TTC549 (cell line): Measurements from ENCODE around the gene NR2F1.
A peak's percentile ranks its signal among the peaks of the same experiment; 100 is the strongest.

Experiments
- FAIRE-seq: peaks from 2 replicates; lab custom pipeline; 2012; peaks lifted over from hg19 to GRCh38; lab: Jason Lieb, UNC

NR2F1 gene

GRCh38 chr5:93591323-93591945 is 8.4 kb downstream of the NR2F1 start:
- FAIRE-seq = no peak

DNA sequence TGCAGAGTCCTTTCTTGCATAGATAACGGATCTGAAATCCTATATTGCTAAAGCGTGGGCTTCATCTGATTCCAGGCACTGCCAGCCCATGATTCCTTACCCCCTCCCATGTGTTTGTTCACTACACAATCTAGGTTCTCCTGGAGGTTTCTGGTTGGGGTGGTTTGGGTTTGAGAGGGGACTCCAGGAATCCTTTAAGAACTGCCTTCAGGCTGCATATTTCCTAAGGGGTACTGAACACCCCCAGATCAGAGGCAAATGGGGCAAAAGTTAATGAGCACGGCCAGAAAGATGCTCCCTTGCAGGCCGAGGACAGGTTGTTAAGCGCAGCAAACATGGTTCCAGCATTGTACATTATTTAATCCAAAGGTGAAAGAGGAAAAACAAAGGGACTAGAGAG is 9.9 kb downstream of the NR2F1 start:
- FAIRE-seq = no peak

DNA sequence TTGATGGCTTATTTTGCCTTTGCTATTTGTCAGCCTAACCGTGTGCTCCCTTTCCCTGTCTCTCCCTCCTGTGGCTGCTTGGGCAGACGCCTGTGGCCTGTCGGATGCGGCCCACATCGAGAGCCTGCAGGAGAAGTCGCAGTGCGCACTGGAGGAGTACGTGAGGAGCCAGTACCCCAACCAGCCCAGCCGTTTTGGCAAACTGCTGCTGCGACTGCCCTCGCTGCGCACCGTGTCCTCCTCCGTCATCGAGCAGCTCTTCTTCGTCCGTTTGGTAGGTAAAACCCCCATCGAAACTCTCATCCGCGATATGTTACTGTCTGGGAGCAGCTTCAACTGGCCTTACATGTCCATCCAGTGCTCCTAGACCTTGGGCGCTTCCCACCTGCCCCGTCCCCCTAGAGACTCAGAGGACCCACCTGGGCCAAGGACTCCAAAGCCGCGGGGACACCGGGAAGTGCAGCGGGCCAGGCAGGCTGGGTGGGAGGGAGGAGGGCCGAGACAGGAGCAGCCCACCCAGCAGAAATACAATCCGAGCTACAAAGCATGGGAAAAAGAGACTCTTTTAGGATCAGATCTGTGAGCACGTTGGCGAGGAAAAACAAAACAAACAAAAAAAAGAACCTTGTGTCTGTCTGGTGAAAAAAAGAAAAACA is 10.6 kb downstream of the NR2F1 start:
- no peak for FAIRE-seq

DNA sequence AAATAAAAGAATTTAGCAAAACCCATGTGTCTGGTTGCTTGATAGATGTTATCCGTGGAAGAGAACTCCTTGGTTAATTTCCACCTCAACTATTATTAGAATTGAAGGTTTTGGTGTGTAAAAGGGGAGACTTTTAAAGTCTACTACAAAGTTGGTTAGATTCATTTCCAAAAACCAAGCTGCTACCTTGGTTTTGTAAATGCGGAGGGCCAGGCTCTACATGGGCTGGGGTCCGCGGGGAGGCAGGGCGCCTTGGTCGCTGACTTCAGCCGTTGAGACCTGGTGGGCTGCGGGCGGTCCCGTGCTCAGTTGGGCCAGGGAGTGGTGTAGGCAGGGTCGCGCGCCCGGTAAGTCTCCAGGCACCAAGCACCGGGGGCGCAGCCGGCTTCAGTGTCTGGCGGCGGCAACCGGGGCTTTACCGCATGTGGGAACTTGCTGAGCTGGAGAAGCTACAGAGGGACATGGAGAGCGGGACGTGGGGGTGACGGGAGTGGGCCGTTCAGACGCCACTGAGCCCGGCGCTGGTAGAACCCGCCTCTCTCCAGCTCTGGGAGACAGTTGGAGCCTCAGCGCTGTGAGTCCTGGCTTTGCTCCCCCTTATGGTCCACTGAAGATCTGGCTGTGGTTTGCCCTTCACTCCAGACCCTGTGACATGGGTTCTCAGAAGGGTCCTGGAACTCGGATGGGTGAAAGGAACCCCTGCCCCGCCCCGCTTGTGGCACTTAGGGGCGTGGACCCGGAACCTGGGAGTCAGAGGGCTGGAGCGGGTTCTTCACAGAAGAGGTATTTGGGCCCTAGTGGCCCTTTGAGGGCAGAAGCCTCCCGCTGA is 11.8 kb downstream of the NR2F1 start:
- peak; percentile 25 for FAIRE-seq

- FAIRE-seq = no peak
These were observed 12.6 kb downstream of the NR2F1 start for GRCh38 chr5:93595420-93596147.

GRCh38 chr5:93596310-93596675 is 13.3 kb downstream of the NR2F1 start:
- FAIRE-seq = no peak

- FAIRE-seq = no peak
These were observed 13.9 kb downstream of the NR2F1 start for GRCh38 chr5:93596676-93597490.

DNA sequence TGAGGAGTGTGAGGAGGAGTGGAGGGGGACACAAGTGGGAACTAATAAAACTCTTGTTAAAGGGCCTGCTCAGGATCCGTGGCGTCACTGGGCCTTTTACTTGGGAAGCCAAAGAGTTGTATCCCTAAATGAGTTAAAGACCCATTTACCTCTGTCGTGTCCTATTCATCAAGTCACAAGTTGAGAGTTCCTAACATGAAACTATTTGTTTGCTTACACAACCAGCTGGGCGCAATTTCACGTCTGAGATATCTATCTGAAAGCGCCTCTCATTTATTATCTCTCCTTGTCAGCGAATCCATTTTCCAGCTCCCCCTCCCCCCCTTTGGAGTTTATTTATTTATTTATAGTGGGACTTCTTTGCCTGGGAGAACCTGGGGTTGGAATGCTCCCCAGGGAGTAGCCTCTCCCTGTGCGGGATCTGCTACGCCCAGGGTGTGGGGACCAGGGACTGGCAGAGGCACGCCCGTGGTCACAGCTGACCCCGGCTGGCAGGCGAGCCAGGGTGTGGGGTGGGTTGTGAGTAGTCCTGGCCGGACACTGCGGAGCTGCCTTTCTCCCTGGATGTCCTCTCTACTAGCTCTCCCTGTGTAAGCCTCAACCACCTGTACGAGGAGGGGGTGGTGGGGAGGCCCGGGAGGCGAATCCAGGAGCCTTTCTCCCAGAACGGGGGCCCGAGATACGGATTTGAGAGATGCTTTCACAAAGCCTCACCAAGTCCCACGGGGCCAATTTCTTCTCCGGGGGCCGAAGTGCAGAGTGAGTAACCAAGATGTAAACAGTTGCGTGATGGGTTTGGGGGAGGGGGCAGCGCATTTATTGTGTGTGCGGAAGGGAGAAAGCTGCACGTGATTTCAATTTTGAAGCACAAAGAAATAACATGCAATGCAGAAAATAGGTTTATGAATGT is 15.3 kb downstream of the NR2F1 start:
- peak; percentile 76 for FAIRE-seq

DNA sequence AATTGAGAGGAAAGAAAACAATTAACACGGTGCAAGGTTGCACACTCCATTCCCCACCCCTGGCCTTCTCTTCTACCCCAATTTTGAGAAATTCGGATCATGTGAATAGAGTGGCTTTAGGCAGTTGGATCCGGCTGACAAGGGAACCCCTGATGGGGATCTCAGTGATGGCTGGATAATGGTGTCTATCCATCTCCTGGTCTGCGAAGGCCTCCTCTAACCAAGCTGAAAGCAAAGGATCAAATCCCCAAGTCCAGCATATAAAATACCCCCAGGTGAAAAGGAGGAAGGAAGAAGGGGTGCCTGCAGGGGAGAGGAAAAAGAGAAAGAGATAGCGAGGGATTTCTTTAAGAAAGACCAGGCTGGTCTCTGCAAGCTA is 16.0 kb downstream of the NR2F1 start:
- no peak for FAIRE-seq

DNA sequence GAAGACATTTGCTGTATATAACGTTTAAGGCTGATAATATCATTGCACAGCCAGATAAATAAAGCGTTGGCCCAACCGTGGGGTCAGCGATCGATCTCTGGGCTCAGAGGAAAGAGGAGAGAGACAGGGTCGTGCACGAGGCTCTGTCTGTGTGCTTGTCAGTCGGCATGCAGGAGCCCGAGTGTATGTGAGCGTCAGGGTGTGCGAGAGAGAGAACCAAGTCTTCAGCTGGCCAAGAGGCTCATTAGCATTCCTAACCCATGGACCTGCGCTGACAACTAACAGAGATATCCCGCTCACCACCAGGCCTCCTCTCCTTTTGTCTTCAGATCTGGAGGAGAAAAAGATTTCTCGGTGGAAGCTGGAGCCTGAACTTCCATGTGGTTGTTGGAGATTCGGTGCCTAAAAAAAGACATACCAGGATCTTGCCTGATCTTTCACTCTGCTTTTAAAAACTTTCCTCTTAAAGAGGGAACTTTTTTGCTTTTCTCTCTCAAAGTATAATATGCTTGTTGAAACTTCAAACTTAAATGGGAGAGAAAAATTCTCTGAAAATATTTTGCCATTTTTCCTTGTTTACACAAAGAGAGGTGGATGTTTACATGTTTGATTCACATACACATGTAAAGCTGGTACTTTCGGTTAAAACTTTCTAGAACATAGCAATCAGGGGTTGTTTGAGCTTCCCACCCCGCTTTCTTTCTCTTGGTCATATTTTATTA is 16.5 kb downstream of the NR2F1 start:
- peak; percentile 73 for FAIRE-seq

- FAIRE-seq = peak; percentile 98
These were observed 17.5 kb downstream of the NR2F1 start for GRCh38 chr5:93600409-93601070.

- FAIRE-seq = peak; percentile 95
These were observed 18.2 kb downstream of the NR2F1 start for GRCh38 chr5:93601071-93601801.

DNA sequence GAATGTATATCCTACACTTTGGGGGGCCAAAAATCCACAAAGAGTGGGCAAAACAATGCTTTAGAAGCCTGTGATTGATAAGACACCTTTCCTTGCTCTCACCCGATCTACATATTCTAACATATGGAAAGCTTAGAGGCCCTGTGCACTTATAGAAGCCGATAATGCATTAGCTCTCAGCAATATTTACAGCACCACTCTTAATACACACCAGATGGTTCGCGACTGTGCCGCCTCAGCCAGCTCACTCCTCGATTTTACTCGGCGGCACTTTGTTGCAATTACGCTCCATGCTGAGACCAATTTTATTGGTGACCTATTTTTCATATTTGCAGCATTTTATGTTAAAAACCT is 18.8 kb downstream of the NR2F1 start:
- peak; percentile 3 for FAIRE-seq

- peak; percentile 83 for FAIRE-seq
These were observed 19.4 kb downstream of the NR2F1 start for GRCh38 chr5:93602241-93603077.

GRCh38 chr5:93603078-93603792 is 20.2 kb downstream of the NR2F1 start:
- FAIRE-seq = peak; percentile 37

- FAIRE-seq = no peak
These were observed 21.0 kb downstream of the NR2F1 start for GRCh38 chr5:93603793-93604643.
